Keratinocyte (primary cell): Measurements from ENCODE around the gene ADAMTSL3. TPM values are rescaled to one million over a fixed set of nuclear protein-coding genes. Genes with fewer than 3 reads are reported as not detected.

Experiments used
- DNase-seq: peaks from one replicate; pipeline ENCODE4 v3.0.0-alpha.2; 2011; ENCODE audit warnings: low read depth, missing footprints, low spot score
- FAIRE-seq: peaks from 2 replicates; lab custom pipeline; 2011; peaks lifted over from hg19 to GRCh38; lab: Jason Lieb, UNC
- H2AFZ ChIP-seq: 2 replicates; pipeline ENCODE4 v1.6.0; 2012; ENCODE audit warnings: low read length, control low read depth, inconsistent platforms; ENCODE audit not compliant: control insufficient read depth
- H3K27ac ChIP-seq: 2 replicates; pipeline ENCODE4 v1.5.1; 2011; ENCODE audit warnings: low read length; ENCODE audit not compliant: control insufficient read depth, insufficient read depth
- H3K27me3 ChIP-seq: 3 replicates; pipeline ENCODE4 v1.6.0; 2011; ENCODE audit warnings: low read length; ENCODE audit not compliant: control insufficient read depth, insufficient read depth; ENCODE audit errors: extremely low read depth
- H3K36me3 ChIP-seq, 2 experiments: 2 replicates in 1 of 2; 3 replicates in 1 of 2; pipeline ENCODE4 v1.5.1; 2011; ENCODE audit warnings: low read length in 2 of 2, mild to moderate bottlenecking in 1 of 2; ENCODE audit not compliant: control insufficient read depth in 2 of 2, insufficient read depth in 2 of 2; ENCODE audit errors: extremely low read depth in 1 of 2
- H3K4me1 ChIP-seq: 3 replicates; pipeline ENCODE4 v1.5.1; 2011; ENCODE audit warnings: low read length; ENCODE audit not compliant: control insufficient read depth, insufficient read depth; ENCODE audit errors: extremely low read depth
- H3K4me2 ChIP-seq: 3 replicates; pipeline ENCODE4 v1.6.0; 2011; ENCODE audit warnings: low read depth, low read length; ENCODE audit not compliant: control insufficient read depth, insufficient read depth; ENCODE audit errors: extremely low read depth
- H3K4me3 ChIP-seq, 3 experiments: fragments of 200-600 bp in 1 of 3; sonication (generic) in 1 of 3; 2 replicates in 2 of 3; 3 replicates in 1 of 3; pipeline ENCODE4 v1.5.1; 2011 to 2016; ENCODE audit warnings: low read length in 3 of 3, mild to moderate bottlenecking in 3 of 3, control low read depth in 2 of 3, inconsistent platforms in 1 of 3, low read depth in 1 of 3, mixed read lengths in 1 of 3, mixed run types in 1 of 3, moderate library complexity in 1 of 3; ENCODE audit not compliant: control insufficient read depth in 2 of 3, insufficient read depth in 2 of 3; ENCODE audit errors: extremely low read depth in 1 of 3
- H3K79me2 ChIP-seq: 2 replicates; pipeline ENCODE4 v1.6.0; 2012; ENCODE audit warnings: low read length; ENCODE audit not compliant: control insufficient read depth, insufficient read depth
- H3K9ac ChIP-seq: 3 replicates; pipeline ENCODE4 v1.6.0; 2011; ENCODE audit warnings: low read length; ENCODE audit not compliant: control insufficient read depth, insufficient read depth; ENCODE audit errors: extremely low read depth
- H3K9me1 ChIP-seq: 3 replicates; pipeline ENCODE4 v1.6.0; 2011; ENCODE audit warnings: low read length; ENCODE audit not compliant: control insufficient read depth, insufficient read depth; ENCODE audit errors: extremely low read depth
- H3K9me3 ChIP-seq: 2 replicates; pipeline ENCODE4 v1.5.1; 2012; ENCODE audit warnings: low read depth, low read length; ENCODE audit not compliant: control insufficient read depth
- H4K20me1 ChIP-seq: 3 replicates; pipeline ENCODE4 v1.6.0; 2011; ENCODE audit warnings: low read length; ENCODE audit not compliant: control insufficient read depth, insufficient read depth; ENCODE audit errors: extremely low read depth
- CTCF ChIP-seq, 3 experiments: IDR thresholded peaks in 1 of 3; conservative IDR thresholded peaks in 1 of 3; optimal IDR thresholded peaks in 1 of 3; 2 replicates in 2 of 3; 3 replicates in 1 of 3; pipeline versions ENCODE3 to v1.5.1; 2011; ENCODE audit warnings: low read length in 3 of 3, mild to moderate bottlenecking in 3 of 3, moderate library complexity in 2 of 3, control low read depth in 1 of 3, inconsistent platforms in 1 of 3; ENCODE audit not compliant: insufficient read depth in 2 of 3; ENCODE audit errors: extremely low read depth in 1 of 3
- EZH2 ChIP-seq: IDR thresholded peaks from one replicate; pipeline ENCODE4 v1.6.1; 2012; ENCODE audit warnings: inconsistent platforms, mild to moderate bottlenecking, low read length, moderate library complexity
- dilution Hi-C: fragments of 300-500 bp; cut with MboI; formaldehyde crosslinking; loops from one replicate; pipeline ENCODE4 v1.7.0; 2020; ENCODE audit warnings: low sequenced_read_pairs; ENCODE audit not compliant: extremely low pct_ligation_motif_present
- polyA plus RNA-seq, 5 experiments: library from polyadenylated mRNA; depleted of rRNA in 3 of 5; stranded (reverse) in 3 of 5; stranded (forward) in 1 of 5; unstranded in 1 of 5; fragments of >200 nt; gene quantifications; 1 replicate in 1 of 5; 2 replicates in 3 of 5; 3 replicates in 1 of 5; pipeline versions ENCODE4 v1.2.1 to v1.2.3, GENCODE V29; 2011 to 2012; ENCODE audit warnings: missing spikeins in 2 of 5, low read depth in 1 of 5, low replicate concordance in 1 of 5

The ADAMTSL3 gene
- polyA plus RNA-seq, 1 donor (not counting 4 experiments of a cell fraction or from before 2014, with no cell fraction given): 0.01 TPM

- no peaks in the 10 kb centered on the region for H3K27me3 ChIP-seq
- no peak overlapping the region for H3K4me2 ChIP-seq
- peaks cover 27% of the 10 kb centered on the region for H3K4me1 ChIP-seq
- no peak overlapping the region for H2AFZ ChIP-seq
- no peaks in the 10 kb centered on the region for H3K9me3 ChIP-seq
- no peak overlapping the region for H3K9ac ChIP-seq
- TF ChIP-seq CTCF (optimal IDR thresholded peaks at IDR 0.05 in 1 of 3, IDR thresholded peaks at IDR 0.05 in 1 of 3, conservative IDR thresholded peaks at IDR 0.05 in 1 of 3; ENCODE audit: extremely low read depth in 1 of 3, insufficient read depth in 2 of 3, low read length in 3 of 3) (no peak), EZH2 (no peak)
- no peaks in the 10 kb centered on the region for H3K79me2 ChIP-seq
- H4K20me1 ChIP-seq: no peaks in the 10 kb centered on the region
- dilution Hi-C loops: no loop called here
- DNase-seq (no peak), FAIRE-seq (no peak)
- no peak overlapping the region for H3K27ac ChIP-seq
- no peak overlapping the region for H3K4me3 ChIP-seq
- no peaks in the 10 kb centered on the region for H3K36me3 ChIP-seq
- H3K9me1 ChIP-seq: no peaks in the 10 kb centered on the region
These were observed 350.0 kb downstream of the ADAMTSL3 start for GRCh38 chr15:84003791-84004503.

GRCh38 chr15:84006421-84006820 is 352.5 kb downstream of the ADAMTSL3 start:
- no peaks in the 10 kb centered on the region for H3K9me1 ChIP-seq
- H3K9ac ChIP-seq: no peak overlapping the region
- H3K36me3 ChIP-seq: no peaks in the 10 kb centered on the region
- peaks cover 2% of the 10 kb centered on the region for H3K4me1 ChIP-seq
- no peak overlapping the region for H2AFZ ChIP-seq
- H3K9me3 ChIP-seq: no peaks in the 10 kb centered on the region
- no peaks in the 10 kb centered on the region for H3K79me2 ChIP-seq
- dilution Hi-C loops: no loop called here
- DNase-seq (no peak), FAIRE-seq (no peak)
- no peak overlapping the region for H3K4me3 ChIP-seq
- H3K27me3 ChIP-seq: no peaks in the 10 kb centered on the region
- no peaks in the 10 kb centered on the region for H4K20me1 ChIP-seq
- no peak overlapping the region for H3K4me2 ChIP-seq
- no peak overlapping the region for H3K27ac ChIP-seq
- TF ChIP-seq CTCF (optimal IDR thresholded peaks at IDR 0.05 in 1 of 3, IDR thresholded peaks at IDR 0.05 in 1 of 3, conservative IDR thresholded peaks at IDR 0.05 in 1 of 3; ENCODE audit: extremely low read depth in 1 of 3, insufficient read depth in 2 of 3, low read length in 3 of 3) (no peak), EZH2 (no peak)
